ENCODE data around the gene TOGARAM1. TPM values are rescaled to one million over a fixed set of nuclear protein-coding genes. Genes with fewer than 3 reads are reported as not detected.
A peak's percentile ranks its signal among the peaks of the same experiment; 100 is the strongest.
"Not testable (repeated sequence)": the region's sequence is repeated elsewhere in the genome, so short reads cannot be mapped to it uniquely, and the experiment has no call there.

TOGARAM1 gene
- total and polyA plus RNA-seq, 7 experiments from 2014 or later = 8.7 to 17.5 (median 12.0) TPM

DNA sequence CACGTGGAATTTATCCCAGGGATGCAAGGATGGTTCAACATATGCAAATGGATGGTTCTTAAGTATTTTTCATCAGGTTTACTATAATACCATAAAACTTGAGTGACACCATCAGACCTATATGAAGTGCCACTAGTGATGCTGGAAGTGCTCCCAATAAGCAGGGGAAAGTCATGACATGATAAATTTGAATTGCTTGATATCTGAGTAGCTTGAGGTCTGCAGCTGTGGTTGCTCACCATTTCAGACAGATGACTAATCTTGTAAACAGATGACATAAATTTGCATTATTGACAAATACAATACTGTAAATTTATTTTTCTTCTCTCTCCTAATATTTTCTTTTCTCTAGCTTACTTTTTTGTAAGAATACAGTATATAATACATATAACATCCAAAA, 108.2 kb downstream of the TOGARAM1 start:
- no peak overlapping the region for H3K4me3 ChIP-seq (ENCODE audit: low read length)
- Mint-ChIP-seq H3K27ac (no peak overlapping the region), H3K27me3 (no peaks in the 10 kb centered on the region), H3K36me3 (peaks cover 0 to 13% (median 5%) of the 10 kb centered on the region in 5 donors), H3K4me3 (no peak overlapping the region), H3K4me1 (peaks cover 0 to 6% (median 0%) of the 10 kb centered on the region in 7 donors), H3K9me3 (no peaks in the 10 kb centered on the region)
- no peak for ATAC-seq
- intact Hi-C loops (cut with micrococcal nuclease) = no loop called here
- no peaks in the 10 kb centered on the region for H3K4me1 ChIP-seq (ENCODE audit: control insufficient read depth in 2 of 2, insufficient read depth in 2 of 2, low read length in 2 of 2)
- no peaks in the 10 kb centered on the region for H3K9me3 ChIP-seq (ENCODE audit: control insufficient read depth in 2 of 3, low read length in 3 of 3)
- no peak for DNase-seq
- H3K36me3 ChIP-seq (ENCODE audit: control insufficient read depth in 2 of 3, insufficient read depth in 3 of 3, low read length in 3 of 3) = no peaks in the 10 kb centered on the region
- POLR2A ChIA-PET = no interaction called here
- H3K27me3 ChIP-seq (ENCODE audit: control insufficient read depth in 2 of 2, insufficient read depth in 2 of 2, low read length in 2 of 2) = no peaks in the 10 kb centered on the region
- no peak overlapping the region for H3K27ac ChIP-seq (ENCODE audit: low read depth, low read length)
- CTCF ChIA-PET = no interaction called here

DNA sequence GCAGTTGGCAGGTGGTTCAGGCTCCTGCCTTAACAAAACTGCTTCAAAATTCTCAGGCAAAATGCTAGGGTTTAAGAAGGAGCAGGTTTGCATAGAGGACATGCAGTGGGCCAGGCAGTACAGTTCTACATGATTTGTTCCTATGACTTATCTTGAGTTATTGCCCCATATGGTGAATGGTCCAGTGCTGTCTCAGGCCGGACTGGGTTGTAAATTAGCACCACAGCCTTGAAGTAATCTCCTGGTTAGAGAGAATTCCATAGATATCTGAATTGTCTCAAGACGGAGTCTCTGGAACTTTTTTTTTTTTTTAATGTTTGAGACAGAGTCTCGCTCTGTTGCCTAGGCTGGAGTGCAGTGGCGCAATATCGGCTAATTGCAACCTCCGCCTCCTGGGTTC, 110.1 kb downstream of the TOGARAM1 start:
- no peaks in the 10 kb centered on the region for H3K27me3 Mint-ChIP-seq

DNA sequence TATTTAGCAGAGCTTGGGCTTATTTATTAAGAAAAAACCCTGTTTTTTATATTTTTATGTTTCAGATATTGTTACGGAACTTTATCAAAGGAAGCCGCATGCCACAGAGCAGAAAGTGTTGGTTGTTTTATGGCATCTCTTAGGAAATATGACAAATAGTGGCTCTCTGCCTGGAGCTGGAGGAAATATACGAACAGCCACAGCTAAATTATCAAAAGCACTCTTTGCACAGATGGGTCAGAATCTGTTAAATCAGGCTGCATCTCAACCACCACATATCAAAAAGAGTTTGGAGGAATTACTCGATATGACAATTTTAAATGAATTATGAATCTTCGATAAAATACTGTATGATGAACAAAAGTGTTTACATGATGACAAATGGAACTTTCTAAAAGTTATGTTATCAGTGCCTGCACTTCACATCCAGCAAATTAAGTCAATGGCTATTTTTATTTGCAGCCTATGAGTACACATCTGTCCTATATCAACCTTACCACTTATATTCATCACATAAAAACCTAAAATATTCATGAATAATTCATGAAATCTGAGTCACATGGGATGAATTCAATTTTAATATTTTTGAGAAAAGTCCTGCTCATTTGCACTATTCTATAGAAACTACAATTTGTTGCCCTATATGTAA, 111.4 kb downstream of the TOGARAM1 start:
- no peak for ATAC-seq
- POLR2A ChIA-PET = interaction anchor here (0.7 kb wide), 1 partner anchor 9 kb away, joined by 4 read pairs; no protein-coding TSS in a partner anchor
- Mint-ChIP-seq H3K27ac (no peak overlapping the region), H3K4me1 (peaks cover 0 to 2% (median 0%) of the 10 kb centered on the region in 7 donors), H3K9me3 (no peaks in the 10 kb centered on the region), H3K36me3 (peaks cover 0 to 12% (median 3%) of the 10 kb centered on the region in 5 donors), H3K27me3 (no peaks in the 10 kb centered on the region), H3K4me3 (no peak overlapping the region)
- Histone ChIP-seq H3K4me3 (ENCODE audit: low read length) (no peak overlapping the region), H3K9me3 (ENCODE audit: control insufficient read depth in 2 of 3, low read length in 3 of 3) (no peaks in the 10 kb centered on the region), H3K4me1 (ENCODE audit: control insufficient read depth in 2 of 2, insufficient read depth in 2 of 2, low read length in 2 of 2) (no peaks in the 10 kb centered on the region), H3K27ac (ENCODE audit: low read depth, low read length) (no peak overlapping the region), H3K36me3 (ENCODE audit: control insufficient read depth in 2 of 3, insufficient read depth in 3 of 3, low read length in 3 of 3) (no peaks in the 10 kb centered on the region), H3K27me3 (ENCODE audit: control insufficient read depth in 2 of 2, insufficient read depth in 2 of 2, low read length in 2 of 2) (no peaks in the 10 kb centered on the region)
- CTCF ChIA-PET = no interaction called here
- no peak for DNase-seq
- intact Hi-C loops (cut with micrococcal nuclease) = no loop called here

More for the DNA sequence above, 110.1 kb downstream of the TOGARAM1 start:
- Histone ChIP-seq H3K27ac (ENCODE audit: low read depth, low read length) (no peak overlapping the region), H3K4me1 (ENCODE audit: control insufficient read depth in 2 of 2, insufficient read depth in 2 of 2, low read length in 2 of 2) (no peaks in the 10 kb centered on the region), H3K9me3 (ENCODE audit: control insufficient read depth in 2 of 3, low read length in 3 of 3) (no peaks in the 10 kb centered on the region), H3K27me3 (ENCODE audit: control insufficient read depth in 2 of 2, insufficient read depth in 2 of 2, low read length in 2 of 2) (no peaks in the 10 kb centered on the region), H3K36me3 (ENCODE audit: control insufficient read depth in 2 of 3, insufficient read depth in 3 of 3, low read length in 3 of 3) (no peaks in the 10 kb centered on the region), H3K4me3 (ENCODE audit: low read length) (no peak overlapping the region)
- Mint-ChIP-seq H3K4me3 (no peak overlapping the region), H3K36me3 (peaks cover 0 to 13% (median 5%) of the 10 kb centered on the region in 5 donors), H3K4me1 (peaks cover 0 to 6% (median 0%) of the 10 kb centered on the region in 7 donors), H3K27ac (no peak overlapping the region), H3K9me3 (no peaks in the 10 kb centered on the region)
- intact Hi-C loops (cut with micrococcal nuclease) = no loop called here
- CTCF ChIA-PET = no interaction called here
- POLR2A ChIA-PET = no interaction called here
- no peak for DNase-seq
- ATAC-seq = no peak

DNA sequence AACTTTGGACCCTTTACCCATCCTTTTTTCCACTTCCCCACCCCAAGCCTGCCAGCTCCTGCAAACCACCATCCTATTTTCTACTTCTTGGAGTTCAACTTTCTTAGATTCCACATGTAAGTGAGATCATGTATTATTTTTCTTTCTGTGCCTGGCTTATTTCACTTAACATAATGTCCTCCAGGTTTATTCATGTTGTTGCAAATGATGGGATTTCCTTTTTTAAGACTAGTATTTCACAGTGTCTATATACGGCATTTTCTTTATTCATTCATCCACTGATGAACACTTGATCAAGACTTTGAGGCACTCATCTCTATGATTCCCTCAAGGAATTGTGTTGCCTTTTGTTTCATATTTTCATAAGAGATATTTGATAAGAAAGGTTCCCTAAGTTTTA, 116.3 kb downstream of the TOGARAM1 start:
- ChIA-PET CTCF (no interaction called here), POLR2A (no interaction called here)
- no peaks in the 10 kb centered on the region for H3K36me3 ChIP-seq (ENCODE audit: control insufficient read depth in 2 of 3, insufficient read depth in 3 of 3, low read length in 3 of 3)
- H3K27ac ChIP-seq (ENCODE audit: low read depth, low read length) = no peak overlapping the region
- H3K27ac Mint-ChIP-seq = peak overlapping the region in 1 of 9 donors; percentile 54
- H3K9me3 ChIP-seq (ENCODE audit: control insufficient read depth in 2 of 3, low read length in 3 of 3) = no peaks in the 10 kb centered on the region
- intact Hi-C loops (cut with micrococcal nuclease) = no loop called here
- H3K4me1 ChIP-seq (ENCODE audit: control insufficient read depth in 2 of 2, insufficient read depth in 2 of 2, low read length in 2 of 2) = peaks cover 1 to 2% of the 10 kb centered on the region in 2 donors
- peaks cover 0 to 10% (median 8%) of the 10 kb centered on the region in 7 donors for H3K4me1 Mint-ChIP-seq
- no peaks in the 10 kb centered on the region for H3K36me3 Mint-ChIP-seq
- DNase-seq (no peak), ATAC-seq (no peak)
- no peaks in the 10 kb centered on the region for H3K27me3 ChIP-seq (ENCODE audit: control insufficient read depth in 2 of 2, insufficient read depth in 2 of 2, low read length in 2 of 2)
- H3K4me3 Mint-ChIP-seq = no peak overlapping the region
- H3K27me3 Mint-ChIP-seq = no peaks in the 10 kb centered on the region
- H3K9me3 Mint-ChIP-seq = no peaks in the 10 kb centered on the region
- H3K4me3 ChIP-seq (ENCODE audit: low read length) = no peak overlapping the region

DNA sequence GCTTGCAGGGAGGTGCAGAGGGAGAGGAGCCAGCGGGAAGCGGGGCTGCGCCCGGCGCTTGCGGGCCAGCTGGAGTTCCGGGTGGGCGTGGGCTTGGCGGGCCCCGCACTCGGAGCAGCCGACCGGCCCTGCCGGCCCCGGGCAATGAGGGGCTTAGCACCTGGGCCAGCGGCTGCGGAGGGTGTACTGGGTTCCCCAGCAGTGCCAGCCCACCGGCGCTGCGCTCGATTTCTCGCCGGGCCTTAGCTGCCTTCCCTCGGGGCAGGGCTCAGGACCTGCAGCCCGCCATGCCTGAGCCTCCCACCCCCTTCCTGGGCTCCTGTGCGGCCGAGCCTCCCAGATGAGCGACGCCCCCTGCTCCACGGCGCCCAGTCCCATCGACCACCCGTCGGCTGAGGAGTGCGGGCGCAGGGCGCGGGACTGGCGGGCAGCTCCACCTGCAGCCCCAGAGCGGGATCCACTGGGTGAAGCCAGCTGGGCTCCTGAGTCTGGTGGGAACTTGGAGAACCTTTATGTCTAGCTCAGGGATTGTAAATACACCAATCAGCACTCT, 118.5 kb downstream of the TOGARAM1 start:
- ATAC-seq; H3K27me3 ChIP-seq (ENCODE audit: control insufficient read depth in 2 of 2, insufficient read depth in 2 of 2, low read length in 2 of 2); H3K36me3 Mint-ChIP-seq; H3K9me3 ChIP-seq (ENCODE audit: control insufficient read depth in 2 of 3, low read length in 3 of 3); H3K4me3 ChIP-seq (ENCODE audit: low read length); H3K36me3 ChIP-seq (ENCODE audit: control insufficient read depth in 2 of 3, insufficient read depth in 3 of 3, low read length in 3 of 3); H3K27me3 Mint-ChIP-seq; H3K4me3 Mint-ChIP-seq; H3K27ac Mint-ChIP-seq; POLR2A ChIA-PET; H3K9me3 Mint-ChIP-seq; intact Hi-C loops (cut with micrococcal nuclease); H3K27ac ChIP-seq (ENCODE audit: low read depth, low read length); CTCF ChIA-PET; DNase-seq: not testable (repeated sequence)
- H3K4me1 ChIP-seq (ENCODE audit: control insufficient read depth in 2 of 2, insufficient read depth in 2 of 2, low read length in 2 of 2) = peaks cover 11% of the 10 kb centered on the region in 2 donors
- peaks cover 8 to 28% (median 20%) of the 10 kb centered on the region in 7 donors for H3K4me1 Mint-ChIP-seq

DNA sequence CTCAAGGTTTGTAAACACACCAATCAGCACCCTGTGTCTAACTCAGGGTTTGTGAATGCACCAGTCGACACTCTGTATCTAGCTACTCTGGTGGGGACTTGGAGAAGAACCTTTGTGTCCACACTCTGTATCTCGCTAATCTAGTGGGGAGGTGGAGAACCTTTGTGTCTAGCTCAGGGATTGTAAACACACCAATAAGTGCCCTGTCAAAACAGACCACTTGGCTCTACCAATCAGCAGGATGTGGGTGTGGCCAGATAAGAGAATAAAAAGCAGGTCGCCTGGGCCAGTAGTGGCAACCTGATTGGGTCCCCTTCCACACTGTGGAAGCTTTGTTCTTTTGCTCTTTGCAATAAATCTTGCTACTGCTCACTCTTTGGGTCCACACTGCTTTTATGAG, 119.1 kb downstream of the TOGARAM1 start:
- H3K9me3 Mint-ChIP-seq; H3K36me3 ChIP-seq (ENCODE audit: control insufficient read depth in 2 of 3, insufficient read depth in 3 of 3, low read length in 3 of 3); POLR2A ChIA-PET; H3K36me3 Mint-ChIP-seq; ATAC-seq; CTCF ChIA-PET; H3K27me3 Mint-ChIP-seq; H3K9me3 ChIP-seq (ENCODE audit: control insufficient read depth in 2 of 3, low read length in 3 of 3); intact Hi-C loops (cut with micrococcal nuclease); H3K27ac Mint-ChIP-seq; DNase-seq; H3K27ac ChIP-seq (ENCODE audit: low read depth, low read length); H3K4me3 Mint-ChIP-seq; H3K27me3 ChIP-seq (ENCODE audit: control insufficient read depth in 2 of 2, insufficient read depth in 2 of 2, low read length in 2 of 2); H3K4me3 ChIP-seq (ENCODE audit: low read length): not testable (repeated sequence)
- H3K4me1 ChIP-seq (ENCODE audit: control insufficient read depth in 2 of 2, insufficient read depth in 2 of 2, low read length in 2 of 2) = peaks cover 15 to 17% of the 10 kb centered on the region in 2 donors
- peaks cover 12 to 34% (median 25%) of the 10 kb centered on the region in 7 donors for H3K4me1 Mint-ChIP-seq

DNA sequence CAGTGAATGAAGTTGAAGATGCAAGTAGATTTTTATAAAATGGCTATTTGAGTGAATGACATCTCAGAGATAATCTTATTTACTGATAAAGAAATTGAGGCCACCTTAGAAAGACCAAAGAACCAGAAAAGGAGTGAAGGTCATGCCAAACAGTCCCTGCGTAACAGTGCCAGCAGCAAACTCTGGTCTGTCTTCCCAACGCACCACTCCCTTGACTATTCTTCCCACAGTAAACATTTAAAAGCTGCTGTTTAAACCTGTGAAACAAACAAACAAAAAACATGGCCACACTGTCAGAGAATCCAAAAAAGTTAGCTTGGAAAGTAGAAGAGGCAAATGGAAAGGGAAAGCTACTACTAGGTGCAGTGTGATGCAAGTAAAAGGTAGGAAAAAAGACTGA, 120.4 kb downstream of the TOGARAM1 start:
- no peak overlapping the region for H3K4me3 ChIP-seq (ENCODE audit: low read length)
- Mint-ChIP-seq H3K4me1 (peaks cover 25 to 47% (median 38%) of the 10 kb centered on the region in 7 donors), H3K27me3 (no peaks in the 10 kb centered on the region), H3K27ac (peak overlapping the region in 4 of 9 donors; percentile 17 to 93 (median 92)), H3K36me3 (peaks cover 0 to 5% (median 0%) of the 10 kb centered on the region in 5 donors), H3K9me3 (no peaks in the 10 kb centered on the region), H3K4me3 (peak overlapping the region in 7 of 10 donors; percentile 2 to 95 (median 40))
- no peaks in the 10 kb centered on the region for H3K9me3 ChIP-seq (ENCODE audit: control insufficient read depth in 2 of 3, low read length in 3 of 3)
- H3K36me3 ChIP-seq (ENCODE audit: control insufficient read depth in 2 of 3, insufficient read depth in 3 of 3, low read length in 3 of 3) = peaks cover 0 to 3% (median 0%) of the 10 kb centered on the region in 3 experiments
- H3K27ac ChIP-seq (ENCODE audit: low read depth, low read length) = no peak overlapping the region
- peaks cover 15 to 27% of the 10 kb centered on the region in 2 donors for H3K4me1 ChIP-seq (ENCODE audit: control insufficient read depth in 2 of 2, insufficient read depth in 2 of 2, low read length in 2 of 2)
- no peak for ATAC-seq
- intact Hi-C loops (cut with micrococcal nuclease) = no loop called here
- DNase-seq = no peak
- no peaks in the 10 kb centered on the region for H3K27me3 ChIP-seq (ENCODE audit: control insufficient read depth in 2 of 2, insufficient read depth in 2 of 2, low read length in 2 of 2)
- CTCF ChIA-PET = no interaction called here
- POLR2A ChIA-PET = no interaction called here

Data from naive thymus-derived CD4-positive, alpha-beta T cell (primary cell).